DMS53 (cell line): ENCODE data around the gene KRTAP1-5.
"Not testable (repeated sequence)": the region's sequence is repeated elsewhere in the genome, so short reads cannot be mapped to it uniquely, and the experiment has no call there.

Experiments
- DNase-seq: peaks from one replicate; lab custom pipeline; 2025; lab: John Stamatoyannopoulos, UW

Gene KRTAP1-5

GRCh38 chr17:41026715-41027471, at the start of gene KRTAP1-5:
Gene KRTAP1-5 (minus strand): TSS chr17:41027208. CDS start chr17:41027155, 53 bp downstream.
- peak; percentile 52 for DNase-seq

GRCh38 chr17:41076788-41077187, 49.8 kb upstream of the KRTAP1-5 start:
- no peak for DNase-seq

GRCh38 chr17:41073676-41074075, 46.7 kb upstream of the KRTAP1-5 start:
- DNase-seq, result no peak

GRCh38 chr17:41071606-41072360, 44.8 kb upstream of the KRTAP1-5 start:
- DNase-seq, result peak; percentile 66

- no peak for DNase-seq
Measured at GRCh38 chr17:41069031-41069430, 42.0 kb upstream of the KRTAP1-5 start.

GRCh38 chr17:41067281-41067680, 40.3 kb upstream of the KRTAP1-5 start:
- DNase-seq, result no peak

GRCh38 chr17:41065829-41066624, 39.0 kb upstream of the KRTAP1-5 start, which contains the start of gene KRTAP2-4:
Gene KRTAP2-4 (minus strand): TSS chr17:41065879. CDS start chr17:41065845, 34 bp downstream.
- DNase-seq, result no peak

- not testable (repeated sequence) for DNase-seq
Measured at GRCh38 chr17:41065016-41065689, 38.1 kb upstream of the KRTAP1-5 start.

GRCh38 chr17:41064301-41064700, 37.3 kb upstream of the KRTAP1-5 start:
- no peak for DNase-seq

GRCh38 chr17:41063449-41063848, 36.4 kb upstream of the KRTAP1-5 start:
- DNase-seq, result no peak

GRCh38 chr17:41061964-41062363, 35.0 kb upstream of the KRTAP1-5 start:
- DNase-seq, result no peak

GRCh38 chr17:41060052-41060604, 33.1 kb upstream of the KRTAP1-5 start, which contains the start of gene KRTAP2-3:
Gene KRTAP2-3 (minus strand): TSS chr17:41060114. CDS start chr17:41060050, 64 bp downstream.
- no peak for DNase-seq

GRCh38 chr17:41059276-41060051, 32.5 kb upstream of the KRTAP1-5 start:
- DNase-seq, result peak; percentile 23

- DNase-seq, result no peak
Measured at GRCh38 chr17:41058741-41059140, 31.7 kb upstream of the KRTAP1-5 start.

- no peak for DNase-seq
Measured at GRCh38 chr17:41057547-41057946, 30.5 kb upstream of the KRTAP1-5 start.

- DNase-seq, result not testable (repeated sequence)
Measured at GRCh38 chr17:41055130-41055529, 28.1 kb upstream of the KRTAP1-5 start, which contains the start of gene KRTAP2-2. Gene KRTAP2-2 (minus strand): TSS chr17:41055230. CDS start chr17:41055211, 19 bp downstream.

GRCh38 chr17:41054556-41054955, 27.5 kb upstream of the KRTAP1-5 start:
- not testable (repeated sequence) for DNase-seq

GRCh38 chr17:41054025-41054424, 27.0 kb upstream of the KRTAP1-5 start:
- DNase-seq, result no peak

GRCh38 chr17:41052566-41052965, 25.6 kb upstream of the KRTAP1-5 start:
- no peak for DNase-seq

GRCh38 chr17:41049110-41049509, 22.1 kb upstream of the KRTAP1-5 start:
- DNase-seq, result peak; percentile 8
